ENCODE results near the gene CGA.

DNA sequence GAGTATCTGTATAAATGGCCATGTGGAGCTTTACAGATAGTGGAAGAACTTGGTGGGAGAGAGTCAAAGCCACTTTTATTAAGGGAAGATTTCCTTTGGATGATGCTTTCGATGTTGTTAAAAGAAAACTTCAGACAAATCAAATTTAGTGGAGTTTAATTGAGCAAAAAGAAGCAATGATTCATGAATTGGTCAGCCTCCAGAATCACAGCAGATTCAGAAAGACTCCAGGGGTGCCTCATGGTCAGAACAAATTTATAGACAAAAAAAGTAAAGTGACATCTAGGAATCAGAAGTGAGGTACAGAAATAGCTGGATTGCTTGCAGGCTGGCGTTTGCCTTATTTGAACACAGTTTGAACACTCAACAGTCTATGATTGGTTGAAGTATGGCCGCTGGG is 5.3 kb upstream of the CGA start:
- TF ChIP-seq CTCF (IDR thresholded peaks at IDR 0.05; ENCODE audit: poor library complexity) (no peak), EZH2 (IDR thresholded peaks at IDR 0.05; ENCODE audit: borderline replicate concordance) (no peak)
